ENCODE measurements around the gene MYO3B. TPM values are rescaled to one million over a fixed set of nuclear protein-coding genes. Genes with fewer than 3 reads are reported as not detected.

MYO3B gene
- total and polyA plus RNA-seq, 2 donors (not counting 3 experiments of a cell fraction or from before 2014, with no cell fraction given), result 0.03 TPM; not detected in 1

DNA sequence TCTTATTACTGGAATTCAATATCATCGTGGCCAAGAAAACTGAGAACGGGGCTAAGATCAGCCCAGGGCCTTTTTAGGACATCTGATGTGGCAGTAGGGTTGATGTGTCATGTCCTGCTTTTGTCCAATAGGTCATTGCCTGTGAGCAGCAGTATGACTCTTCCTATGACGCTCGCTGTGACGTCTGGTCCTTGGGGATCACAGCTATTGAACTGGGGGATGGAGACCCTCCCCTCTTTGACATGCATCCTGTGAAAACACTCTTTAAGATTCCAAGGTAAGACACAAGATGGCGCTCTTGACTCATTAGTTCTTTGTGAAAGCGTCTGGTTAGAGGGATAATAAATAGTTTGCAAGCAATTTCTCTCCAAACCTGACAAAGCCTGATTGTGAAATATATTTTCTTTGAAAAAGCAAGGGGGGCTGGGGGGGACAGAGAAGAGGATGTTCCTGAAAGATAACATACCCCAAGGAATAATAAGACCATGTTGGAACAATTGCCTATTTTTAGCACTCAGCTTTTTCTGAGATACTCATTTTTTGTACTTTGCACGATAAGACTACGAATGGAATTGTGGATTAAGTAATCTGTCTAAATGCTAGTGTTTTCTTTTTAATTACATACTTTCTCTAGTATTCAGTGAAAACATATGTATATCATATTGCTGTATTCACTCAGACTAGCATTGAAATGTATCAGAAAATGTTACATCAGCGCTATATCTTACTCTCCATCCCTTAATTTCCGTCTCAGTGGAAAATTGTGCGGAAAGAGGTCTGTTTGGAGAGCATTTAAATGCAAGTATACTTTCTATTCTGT lies 58.1 kb downstream of the MYO3B start:
- ChIA-PET POLR2A (interaction anchor here (1.4 kb wide), 1 partner anchor 14 kb away, joined by 3 read pairs; no protein-coding TSS in a partner anchor), CTCF (interaction anchor here (0.6 to 3.6 kb wide), 23 partner anchors 11 to 784 kb away, joined by 3 to 37 read pairs (median 5); partner anchors contain the start of gene GAD1)
- H3K4me2 ChIP-seq (ENCODE audit: insufficient read depth, low read length), result no peak overlapping the region
- DNase-seq (ENCODE audit: low read depth, low spot score), result peak; percentile 72
- H3K4me3 ChIP-seq (replicated peaks in 1 of 3; ENCODE audit: insufficient read depth in 1 of 3, low read depth in 1 of 3, low read length in 3 of 3), result no peak overlapping the region
- dilution Hi-C loops (cut with MboI; ENCODE audit: extremely low pct_ligation_motif_present, low sequenced_read_pairs), result no loop called here
- no peaks in the 10 kb centered on the region for H3K9me1 ChIP-seq (replicated peaks; ENCODE audit: control insufficient read depth, extremely low read depth, insufficient read depth, low read length)
- H2AFZ ChIP-seq (ENCODE audit: low read depth, low read length), result no peak overlapping the region
- no peaks in the 10 kb centered on the region for H3K36me3 ChIP-seq (ENCODE audit: control insufficient read depth in 2 of 2, extremely low read depth in 1 of 2, insufficient read depth in 2 of 2, low read length in 2 of 2)
- H3K9ac ChIP-seq (replicated peaks; ENCODE audit: extremely low read depth, insufficient read depth, low read length), result no peak overlapping the region
- H4K20me1 ChIP-seq (replicated peaks; ENCODE audit: control insufficient read depth, extremely low read depth, insufficient read depth, low read length), result no peaks in the 10 kb centered on the region
- no peak for TF ChIP-seq POLR2AphosphoS5 (IDR thresholded peaks at IDR 0.05; ENCODE audit: insufficient read depth, low read depth, low read length)
- TF ChIP-seq, protein P1, sequence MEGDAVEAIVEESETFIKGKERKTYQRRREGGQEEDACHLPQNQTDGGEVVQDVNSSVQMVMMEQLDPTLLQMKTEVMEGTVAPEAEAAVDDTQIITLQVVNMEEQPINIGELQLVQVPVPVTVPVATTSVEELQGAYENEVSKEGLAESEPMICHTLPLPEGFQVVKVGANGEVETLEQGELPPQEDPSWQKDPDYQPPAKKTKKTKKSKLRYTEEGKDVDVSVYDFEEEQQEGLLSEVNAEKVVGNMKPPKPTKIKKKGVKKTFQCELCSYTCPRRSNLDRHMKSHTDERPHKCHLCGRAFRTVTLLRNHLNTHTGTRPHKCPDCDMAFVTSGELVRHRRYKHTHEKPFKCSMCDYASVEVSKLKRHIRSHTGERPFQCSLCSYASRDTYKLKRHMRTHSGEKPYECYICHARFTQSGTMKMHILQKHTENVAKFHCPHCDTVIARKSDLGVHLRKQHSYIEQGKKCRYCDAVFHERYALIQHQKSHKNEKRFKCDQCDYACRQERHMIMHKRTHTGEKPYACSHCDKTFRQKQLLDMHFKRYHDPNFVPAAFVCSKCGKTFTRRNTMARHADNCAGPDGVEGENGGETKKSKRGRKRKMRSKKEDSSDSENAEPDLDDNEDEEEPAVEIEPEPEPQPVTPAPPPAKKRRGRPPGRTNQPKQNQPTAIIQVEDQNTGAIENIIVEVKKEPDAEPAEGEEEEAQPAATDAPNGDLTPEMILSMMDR (IDR thresholded peaks at IDR 0.05; ENCODE audit: extremely low read depth in 1 of 2, insufficient read depth in 1 of 2, low read depth in 1 of 2, low read length in 2 of 2), result peak; percentile 38 to 45
- no peak for TF ChIP-seq JUN (IDR thresholded peaks at IDR 0.05; ENCODE audit: borderline replicate concordance, insufficient read depth, insufficient read length, low read depth)
- no peak for TF ChIP-seq FOS (IDR thresholded peaks at IDR 0.05; ENCODE audit: borderline replicate concordance, insufficient read depth, low read length)
- TF ChIP-seq MYC (IDR thresholded peaks at IDR 0.05; ENCODE audit: low read depth, low read length), result no peak
- TF ChIP-seq, protein P2, sequence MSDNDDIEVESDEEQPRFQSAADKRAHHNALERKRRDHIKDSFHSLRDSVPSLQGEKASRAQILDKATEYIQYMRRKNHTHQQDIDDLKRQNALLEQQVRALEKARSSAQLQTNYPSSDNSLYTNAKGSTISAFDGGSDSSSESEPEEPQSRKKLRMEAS (IDR thresholded peaks at IDR 0.05; ENCODE audit: insufficient read depth, insufficient read length), result no peak
- no TSS peak for BruUV-seq (replicated peaks)
- H3K27me3 ChIP-seq (ENCODE audit: control insufficient read depth in 2 of 2, insufficient read depth in 2 of 2, low read length in 2 of 2), result peaks cover 11 to 27% of the 10 kb centered on the region in 2 experiments
- H3K4me1 ChIP-seq (ENCODE audit: control insufficient read depth, extremely low read depth, insufficient read depth, low read length), result no peaks in the 10 kb centered on the region
- peak; percentile 55 for FAIRE-seq
- no peak overlapping the region for H3K27ac ChIP-seq (ENCODE audit: insufficient read depth, low read depth, low read length)
- no peaks in the 10 kb centered on the region for H3K9me3 ChIP-seq (replicated peaks; ENCODE audit: control insufficient read depth, insufficient read depth, low read length)
- H3K79me2 ChIP-seq (ENCODE audit: control insufficient read depth, insufficient read depth, low read length), result no peaks in the 10 kb centered on the region
- intact Hi-C loops (cut with micrococcal nuclease), result loop anchor here (1.0 to 5.0 kb wide), 5 partner anchors 71 to 637 kb away; no protein-coding TSS in a partner anchor
